GM18907 (cell line): ENCODE results near the gene MYO5B.

Experiments used
- ATAC-seq: cut with Tn5 transposase; IDR thresholded peaks from one replicate; pipeline ENCODE4 v1.9.1; 2021; ENCODE audit warnings: mild to moderate bottlenecking, moderate library complexity; ENCODE audit not compliant: unreplicated experiment

Gene MYO5B

GRCh38 chr18:50027996-50028395, 167.0 kb downstream of the MYO5B start:
- no peak for ATAC-seq

GRCh38 chr18:50024466-50024865, 170.5 kb downstream of the MYO5B start:
- ATAC-seq, result no peak

DNA sequence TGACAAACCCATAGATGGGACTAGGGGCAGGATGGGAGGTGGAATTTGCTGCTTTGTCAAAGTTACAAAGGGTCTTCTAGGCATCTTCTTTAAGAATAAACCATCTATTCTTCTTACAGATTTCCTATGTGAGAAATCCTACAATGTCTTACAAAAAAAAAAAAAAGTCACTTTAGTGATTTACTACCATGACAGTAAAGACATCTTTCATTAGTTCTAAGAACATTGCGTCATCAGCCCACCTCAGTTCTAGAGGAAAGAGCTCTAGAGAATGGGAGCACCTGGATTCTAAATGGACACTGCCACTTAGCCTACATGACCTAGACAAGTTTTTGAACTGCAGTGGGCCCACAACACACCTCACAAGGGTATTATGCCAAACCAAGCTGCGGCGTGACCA, 172.0 kb downstream of the MYO5B start:
- ATAC-seq, result no peak

- no peak for ATAC-seq
These were observed 180.3 kb downstream of the MYO5B start for GRCh38 chr18:50014606-50015005.

- no peak for ATAC-seq
These were observed 181.4 kb downstream of the MYO5B start for GRCh38 chr18:50013363-50014138.

- no peak for ATAC-seq
These were observed 183.0 kb downstream of the MYO5B start for GRCh38 chr18:50011813-50012435.

GRCh38 chr18:50009773-50010335, 185.1 kb downstream of the MYO5B start:
- peak; percentile 85 for ATAC-seq

DNA sequence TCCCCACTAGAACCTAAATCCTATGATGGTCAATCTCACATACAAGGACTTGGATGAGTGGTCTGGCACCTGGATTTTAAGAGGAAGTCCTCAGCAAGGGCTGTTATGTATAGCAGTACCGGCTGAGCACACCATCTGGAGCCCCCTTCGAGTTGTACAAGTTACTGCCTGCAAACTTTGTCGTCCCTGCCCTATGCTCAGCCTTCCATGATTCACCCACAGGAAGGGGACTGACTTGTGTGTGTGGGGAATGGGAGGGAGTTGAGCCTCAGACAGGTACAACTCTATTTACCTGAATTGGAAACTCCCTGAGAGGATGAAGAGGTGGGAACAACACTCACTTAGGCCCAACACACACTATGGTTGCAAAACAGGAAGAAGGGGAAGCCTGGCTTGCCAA, 186.6 kb downstream of the MYO5B start:
- no peak for ATAC-seq

GRCh38 chr18:50006470-50007046, 188.4 kb downstream of the MYO5B start:
- no peak for ATAC-seq

- ATAC-seq, result no peak
These were observed 190.9 kb downstream of the MYO5B start for GRCh38 chr18:50004013-50004412.

DNA sequence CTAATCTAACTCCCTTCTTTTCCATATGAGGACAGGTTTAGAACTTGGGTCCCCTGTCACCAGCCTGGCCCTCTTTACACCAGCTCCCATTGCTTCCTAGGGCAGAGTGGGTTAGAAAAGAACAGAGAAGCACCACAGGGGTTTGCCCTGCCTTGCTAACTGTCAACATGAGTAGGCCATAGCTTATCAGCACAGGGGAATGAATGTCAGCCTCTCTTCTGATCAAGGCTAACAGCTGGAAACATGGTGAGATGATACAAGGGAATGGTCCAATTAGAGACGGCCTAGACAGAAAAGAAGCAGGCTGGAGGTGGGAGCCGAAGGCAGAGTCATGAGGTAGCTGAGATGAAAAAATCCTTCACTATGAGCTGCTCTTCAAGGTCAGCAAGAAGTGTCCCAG, 192.2 kb downstream of the MYO5B start:
- ATAC-seq, result no peak

DNA sequence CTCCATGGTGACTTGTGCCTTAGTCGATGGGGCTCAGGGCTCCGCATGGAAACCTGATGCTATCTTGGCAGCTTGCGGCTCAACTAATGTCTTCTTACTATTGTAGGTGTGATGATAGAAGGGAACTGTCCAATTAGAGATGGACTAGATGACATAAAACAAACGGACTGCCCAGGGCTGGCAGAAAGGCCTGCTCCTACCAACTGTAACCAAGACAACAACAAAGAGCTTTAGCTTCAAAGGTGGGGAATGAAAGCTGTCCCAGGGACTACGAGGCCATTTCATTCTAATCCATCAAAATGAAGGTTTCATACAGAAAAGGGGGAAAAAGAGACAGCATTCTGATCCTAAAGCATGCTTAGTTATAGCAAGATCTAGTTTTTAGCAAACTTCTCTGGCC, 194.7 kb downstream of the MYO5B start:
- ATAC-seq, result no peak

DNA sequence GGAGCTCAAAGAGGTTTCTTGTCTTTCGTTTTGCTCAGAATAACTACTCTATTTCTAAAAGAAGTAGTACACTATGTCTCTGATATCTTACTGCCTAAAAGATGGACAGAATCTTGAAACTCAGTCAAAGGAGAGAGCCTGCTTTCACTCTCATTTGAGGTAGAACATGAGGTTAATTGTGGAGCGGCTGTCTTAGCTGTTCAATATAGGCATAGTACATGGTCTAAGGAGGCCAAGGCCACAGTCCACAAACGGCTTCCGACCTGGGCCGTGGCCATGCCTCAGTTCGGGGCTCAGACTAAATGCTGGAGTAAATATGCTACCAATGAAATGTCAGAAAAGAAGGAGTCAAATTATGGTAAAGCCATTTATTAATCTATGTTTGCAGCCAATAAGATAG, 195.8 kb downstream of the MYO5B start:
- ATAC-seq, result no peak

- ATAC-seq, result no peak
These were observed 197.4 kb downstream of the MYO5B start for GRCh38 chr18:49997558-49997957.

GRCh38 chr18:49994410-49994809, 200.5 kb downstream of the MYO5B start:
- ATAC-seq, result no peak

DNA sequence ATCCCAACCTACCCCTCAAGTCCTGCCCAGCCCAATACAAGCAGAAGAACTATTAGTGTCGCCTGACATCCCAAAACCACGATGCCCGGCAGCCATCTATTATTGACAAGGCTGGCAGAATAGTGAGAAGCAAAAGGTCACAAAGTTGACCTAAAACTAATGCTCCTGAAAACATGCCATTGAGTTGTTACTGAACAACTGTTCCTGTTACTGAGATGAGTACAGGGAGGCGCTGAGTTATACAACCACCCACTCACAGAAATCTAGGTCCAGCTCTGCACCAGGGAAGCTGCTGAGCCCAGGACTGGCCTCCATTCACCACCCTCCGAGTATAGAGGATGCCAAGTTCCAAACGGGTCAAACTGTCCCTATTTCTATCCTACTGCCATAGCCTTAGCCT, 201.6 kb downstream of the MYO5B start:
- ATAC-seq, result no peak

DNA sequence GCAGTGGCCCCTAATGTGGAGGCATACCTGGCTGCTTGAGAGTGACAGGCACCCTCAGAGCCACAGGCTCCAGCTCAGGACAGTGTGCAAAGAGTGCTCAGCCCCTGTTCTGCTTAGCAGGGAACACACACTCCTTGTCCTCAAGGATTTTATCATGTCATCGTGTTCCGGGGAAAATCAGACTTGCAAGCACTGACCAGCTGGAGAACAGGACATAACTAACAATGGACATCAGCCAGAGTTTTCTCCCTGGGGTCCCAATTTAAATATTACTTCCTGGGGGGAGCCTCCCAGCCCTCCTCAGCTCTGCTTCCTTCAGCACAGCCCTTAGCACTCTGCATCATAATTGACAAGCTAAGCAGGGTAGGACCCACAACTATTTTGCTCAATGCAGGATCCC, 206.2 kb downstream of the MYO5B start:
- no peak for ATAC-seq

GRCh38 chr18:49988101-49988500, 206.8 kb downstream of the MYO5B start:
- no peak for ATAC-seq

DNA sequence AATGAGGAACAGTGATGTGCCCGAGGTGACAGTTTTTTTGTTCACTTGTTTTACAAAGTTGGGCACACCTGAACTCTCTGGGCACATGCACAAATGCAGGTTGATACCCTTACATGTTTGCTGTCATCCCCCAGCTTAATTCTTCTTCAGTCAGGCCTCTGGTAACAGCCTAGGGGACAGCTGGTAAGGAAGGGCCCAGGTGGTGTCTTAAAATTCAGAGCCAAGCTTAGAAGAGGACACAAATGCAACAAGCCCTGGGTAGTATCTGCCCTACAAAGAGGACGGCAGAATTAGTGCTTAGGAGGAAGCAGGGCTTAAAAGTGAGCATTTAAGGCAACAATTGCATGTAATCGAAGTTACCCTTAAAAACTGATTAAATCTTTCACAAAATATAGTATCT, 209.7 kb downstream of the MYO5B start:
- ATAC-seq, result no peak

DNA sequence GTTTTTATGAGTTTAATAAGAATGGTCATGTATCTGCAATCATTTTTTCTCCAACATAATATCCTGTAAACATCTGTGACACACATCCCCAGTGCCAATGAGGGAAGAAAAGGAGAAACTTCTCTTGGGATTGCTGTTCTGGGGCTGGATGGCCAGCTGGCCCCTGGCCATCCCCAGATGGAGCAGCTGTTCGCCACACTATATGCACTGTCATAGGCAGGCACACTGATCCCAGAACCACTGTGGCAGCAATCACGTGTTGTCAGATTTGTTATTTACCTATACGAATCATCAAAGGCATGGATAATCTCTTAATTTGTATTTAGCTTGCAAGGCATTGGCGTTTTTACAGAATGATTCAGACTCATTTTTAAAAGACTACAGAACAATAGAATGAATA, 214.1 kb downstream of the MYO5B start:
- no peak for ATAC-seq

- ATAC-seq, result no peak
These were observed 218.0 kb downstream of the MYO5B start for GRCh38 chr18:49976795-49977560.
